ENCODE data around the gene ETNK1.

ETNK1 gene

GRCh38 chr12:22634883-22635282, 9.9 kb downstream of the ETNK1 start:
- DNase-seq (ENCODE audit: low read depth) = no peak

- no peak for DNase-seq (ENCODE audit: low read depth)
Measured at GRCh38 chr12:22635812-22636211, 10.8 kb downstream of the ETNK1 start.

GRCh38 chr12:22640851-22641250, 15.9 kb downstream of the ETNK1 start:
- DNase-seq (ENCODE audit: low read depth) = no peak

- no peak for DNase-seq (ENCODE audit: low read depth)
Measured at GRCh38 chr12:22641353-22642053, 16.5 kb downstream of the ETNK1 start.

- DNase-seq (ENCODE audit: low read depth) = no peak
Measured at GRCh38 chr12:22648668-22649067, 23.7 kb downstream of the ETNK1 start.

GRCh38 chr12:22653075-22653474, 28.1 kb downstream of the ETNK1 start:
- no peak for DNase-seq (ENCODE audit: low read depth)

- no peak for DNase-seq (ENCODE audit: low read depth)
Measured at GRCh38 chr12:22653791-22654190, 28.8 kb downstream of the ETNK1 start.

- no peak for DNase-seq (ENCODE audit: low read depth)
Measured at GRCh38 chr12:22656376-22656775, 31.4 kb downstream of the ETNK1 start.

- no peak for DNase-seq (ENCODE audit: low read depth)
Measured at GRCh38 chr12:22656831-22657230, 31.9 kb downstream of the ETNK1 start.

- no peak for DNase-seq (ENCODE audit: low read depth)
Measured at GRCh38 chr12:22657538-22657937, 32.6 kb downstream of the ETNK1 start.

- no peak for DNase-seq (ENCODE audit: low read depth)
Measured at GRCh38 chr12:22658214-22658613, 33.2 kb downstream of the ETNK1 start.

- DNase-seq (ENCODE audit: low read depth) = no peak
Measured at GRCh38 chr12:22662356-22662755, 37.4 kb downstream of the ETNK1 start.

GRCh38 chr12:22665476-22665875, 40.5 kb downstream of the ETNK1 start:
- DNase-seq (ENCODE audit: low read depth) = no peak

GRCh38 chr12:22667122-22667521, 42.2 kb downstream of the ETNK1 start:
- DNase-seq (ENCODE audit: low read depth) = no peak

- no peak for DNase-seq (ENCODE audit: low read depth)
Measured at GRCh38 chr12:22668441-22668840, 43.5 kb downstream of the ETNK1 start.

- DNase-seq (ENCODE audit: low read depth) = no peak
Measured at GRCh38 chr12:22670762-22671161, 45.8 kb downstream of the ETNK1 start.

GRCh38 chr12:22672951-22673350, 48.0 kb downstream of the ETNK1 start:
- DNase-seq (ENCODE audit: low read depth) = no peak

- no peak for DNase-seq (ENCODE audit: low read depth)
Measured at GRCh38 chr12:22677781-22678574, 53.0 kb downstream of the ETNK1 start.

- no peak for DNase-seq (ENCODE audit: low read depth)
Measured at GRCh38 chr12:22682663-22683062, 57.7 kb downstream of the ETNK1 start.

- no peak for DNase-seq (ENCODE audit: low read depth)
Measured at GRCh38 chr12:22683131-22683530, 58.2 kb downstream of the ETNK1 start.

GRCh38 chr12:22684140-22685118, 59.5 kb downstream of the ETNK1 start:
- DNase-seq (ENCODE audit: low read depth) = no peak

GRCh38 chr12:22686193-22686592, 61.2 kb downstream of the ETNK1 start:
- DNase-seq (ENCODE audit: low read depth) = no peak
